Prostate gland (tissue), 2 donors: ENCODE measurements around the gene OR52A5. TPM values are rescaled to one million over a fixed set of nuclear protein-coding genes. Genes with fewer than 3 reads are reported as not detected.
"Not testable (repeated sequence)": the region's sequence is repeated elsewhere in the genome, so short reads cannot be mapped to it uniquely, and the experiment has no call there.

ENCODE experiments used
- DNase-seq: peaks from one replicate; pipeline ENCODE4 v3.0.0-alpha.2; 2019; ENCODE audit warnings: low spot score
- H3K27ac ChIP-seq, 2 donors: fragments of 200-600 bp; sonication (generic); 2 replicates each; pipeline ENCODE4 v1.5.1; 2017 to 2019
- H3K27me3 ChIP-seq: fragments of 200-600 bp; sonication (generic); replicated peaks from 2 replicates; pipeline ENCODE4 v1.5.1; 2019; ENCODE audit not compliant: insufficient read depth
- H3K36me3 ChIP-seq, 2 donors: fragments of 200-600 bp; sonication (generic); 1 replicate in 1 of 2; 2 replicates in 1 of 2; pipeline versions ENCODE4 v1.5.1 to v1.8.1; 2017 to 2019
- H3K4me1 ChIP-seq: fragments of 200-600 bp; sonication (generic); replicated peaks from 2 replicates; pipeline ENCODE4 v1.5.1; 2019
- H3K4me3 ChIP-seq, 2 donors: fragments of 200-600 bp; sonication (generic); 2 replicates each; pipeline ENCODE4 v1.5.1; 2017 to 2019
- H3K9me3 ChIP-seq: fragments of 200-600 bp; sonication (generic); 2 replicates; pipeline ENCODE4 v1.5.1; 2017
- CTCF ChIP-seq, 4 experiments: fragments of 200-600 bp in 2 of 4; fragments of 450-650 bp in 2 of 4; sonication (generic) in 2 of 4; IDR thresholded peaks; 1 replicate in 3 of 4; 2 replicates in 1 of 4; pipeline ENCODE4 v1.5.1; 2016 to 2019; ENCODE audit warnings: antibody characterized with exemption in 4 of 4, mild to moderate bottlenecking in 2 of 4, moderate library complexity in 2 of 4
- POLR2A ChIP-seq: fragments of 450-650 bp; IDR thresholded peaks from one replicate; pipeline ENCODE4 v1.6.1; 2016; ENCODE audit warnings: antibody characterized with exemption, mild to moderate bottlenecking
- POLR2AphosphoS5 ChIP-seq: sonication (generic); formaldehyde crosslinking; IDR thresholded peaks from one replicate; pipeline ENCODE4 v1.6.1; 2017; ENCODE audit warnings: antibody characterized with exemption
- WGBS: methylation state at CpG from one replicate; pipeline ENCODE4 v1.1.5; 2018; 5-methylcytosine and 5-hydroxymethylcytosine counted together
- intact Hi-C: fragments of 100-400 bp; cut with DNase I; formaldehyde crosslinking; loops from one replicate; pipeline ENCODE4 v1.14.2; 2022
- total RNA-seq, 2 donors: library from RNA; depleted of rRNA; stranded (reverse); fragments of >200 nt; gene quantifications; one replicate each; pipeline ENCODE4 v1.1.0, GENCODE V29; 2016

The OR52A5 gene
- total RNA-seq = not detected

DNA sequence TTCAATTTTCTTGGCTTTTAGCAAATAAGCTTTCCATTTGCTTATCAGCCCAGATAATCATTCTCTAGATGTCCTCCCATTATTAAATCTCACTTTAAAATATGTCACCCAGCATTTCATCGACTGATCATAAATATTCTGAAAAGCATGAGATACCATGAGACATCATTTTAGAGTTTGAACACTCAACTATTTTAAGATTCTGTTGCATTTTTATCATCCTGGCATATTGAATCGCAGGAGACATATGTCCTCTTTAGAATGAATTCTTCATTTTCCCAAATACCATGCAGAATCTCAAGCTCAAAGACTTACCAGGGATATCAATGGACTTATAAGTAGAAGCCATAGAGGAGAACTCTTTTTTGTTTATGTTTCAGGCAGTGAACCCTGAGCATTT lies at the start of gene OR52A5:
Gene OR52A5 (minus strand): TSS at position 361 of the 400 bp plus-strand sequence. CDS start 5,714 bp downstream, outside the sequence.
- no peaks in the 10 kb centered on the region for H3K9me3 ChIP-seq
- no peak within 1 kb of the TSS for H3K4me3 ChIP-seq
- H3K4me1 ChIP-seq = no peaks in the 10 kb centered on the region
- H3K27ac ChIP-seq = no peak within 1 kb of the TSS
- WGBS = 89% methylated on average over 2 of the region's 2 CpGs
- no peaks in the 10 kb centered on the region for H3K27me3 ChIP-seq
- DNase-seq = no peak
- H3K36me3 ChIP-seq = no peaks in the 10 kb centered on the region
- TF ChIP-seq CTCF (IDR thresholded peaks at IDR 0.05) = no peak
- no peak for TF ChIP-seq POLR2A
- TF ChIP-seq POLR2AphosphoS5 = no peak
- intact Hi-C loops = no loop called here

DNA sequence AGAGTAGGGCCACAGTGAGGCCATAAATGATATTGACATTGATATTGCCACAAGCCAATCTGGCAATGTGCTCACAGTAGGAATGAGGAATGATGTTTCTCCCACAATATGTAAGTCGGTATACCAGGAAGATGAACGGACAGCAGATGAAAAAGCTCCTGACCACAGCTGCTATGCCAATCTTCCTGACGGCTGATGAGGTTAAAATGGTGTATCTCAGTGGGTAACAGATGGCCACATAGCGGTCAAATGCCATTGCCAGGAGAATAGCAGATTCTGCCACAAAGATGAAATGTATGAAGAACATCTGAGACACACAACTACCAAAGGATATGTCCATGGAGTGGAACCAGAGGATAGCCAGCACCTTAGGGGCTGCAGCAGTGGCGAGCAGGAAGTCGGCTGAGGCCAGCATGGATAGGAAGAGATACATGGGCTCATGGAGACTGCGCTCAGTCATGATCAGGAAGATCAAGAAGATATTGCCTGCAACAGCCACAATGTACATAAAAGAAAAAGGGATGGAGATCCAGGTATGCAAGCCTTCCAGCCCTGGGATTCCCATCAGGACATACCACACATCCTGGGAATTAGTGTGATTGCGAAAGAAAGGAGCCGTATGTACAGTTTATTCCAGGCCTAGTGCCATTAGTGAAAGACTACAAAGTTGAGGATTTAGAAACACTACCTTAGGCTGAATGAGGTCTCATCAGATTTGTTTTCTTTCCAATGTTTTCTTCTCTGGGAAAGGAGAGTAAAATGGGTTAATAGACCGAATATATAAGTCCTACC lies 40.1 kb upstream of the OR52A5 start:
- H3K36me3 ChIP-seq = no peaks in the 10 kb centered on the region
- 81% methylated on average over 10 of the region's 10 CpGs for WGBS
- intact Hi-C loops = no loop called here
- H3K9me3 ChIP-seq = no peaks in the 10 kb centered on the region
- TF ChIP-seq CTCF (IDR thresholded peaks at IDR 0.05) (no peak), POLR2A (no peak), POLR2AphosphoS5 (no peak)
- no peak for DNase-seq
- H3K4me1 ChIP-seq = no peaks in the 10 kb centered on the region
- H3K4me3 ChIP-seq = no peak overlapping the region
- no peaks in the 10 kb centered on the region for H3K27me3 ChIP-seq
- no peak overlapping the region for H3K27ac ChIP-seq

GRCh38 chr11:5174934-5175333 lies 36.8 kb upstream of the OR52A5 start:
- intact Hi-C loops = no loop called here
- 97% methylated on average over 7 of the region's 7 CpGs for WGBS

DNA sequence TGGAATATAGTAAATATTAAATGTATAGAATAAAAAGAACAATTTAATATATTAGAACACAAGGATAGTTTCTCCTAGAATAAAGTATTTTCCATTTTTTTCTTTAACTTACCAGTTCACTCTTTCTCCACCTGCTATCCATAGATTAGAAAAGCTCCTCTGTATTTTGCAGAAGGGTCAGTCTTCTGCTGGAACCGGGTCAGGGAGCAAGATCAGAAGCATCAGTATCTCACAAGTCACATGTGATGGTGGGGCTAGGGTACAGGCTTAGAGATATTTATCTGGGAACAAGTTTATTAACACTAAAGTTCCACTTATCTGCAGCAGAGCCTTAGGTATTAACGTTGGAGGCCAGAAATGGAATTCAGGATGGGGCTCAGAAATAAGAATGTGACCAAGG lies 33.7 kb upstream of the OR52A5 start:
- Histone ChIP-seq H3K9me3 (no peaks in the 10 kb centered on the region), H3K27me3 (no peaks in the 10 kb centered on the region), H3K4me3 (no peak overlapping the region), H3K4me1 (no peaks in the 10 kb centered on the region), H3K27ac (no peak overlapping the region), H3K36me3 (no peaks in the 10 kb centered on the region)
- intact Hi-C loops = no loop called here
- TF ChIP-seq POLR2AphosphoS5 (no peak), POLR2A (no peak), CTCF (IDR thresholded peaks at IDR 0.05) (no peak)
- DNase-seq = no peak
- WGBS = 65% methylated on average over 2 of the region's 2 CpGs

More at GRCh38 chr11:5174934-5175333, 36.8 kb upstream of the OR52A5 start:
- no peak for TF ChIP-seq CTCF (IDR thresholded peaks at IDR 0.05)
- no peak for TF ChIP-seq POLR2AphosphoS5
- no peak for TF ChIP-seq POLR2A
- H3K27ac ChIP-seq = no peak overlapping the region
- no peaks in the 10 kb centered on the region for H3K4me1 ChIP-seq
- H3K4me3 ChIP-seq = no peak overlapping the region
- H3K9me3 ChIP-seq = no peaks in the 10 kb centered on the region
- no peaks in the 10 kb centered on the region for H3K27me3 ChIP-seq
- DNase-seq = no peak
- no peaks in the 10 kb centered on the region for H3K36me3 ChIP-seq

DNA sequence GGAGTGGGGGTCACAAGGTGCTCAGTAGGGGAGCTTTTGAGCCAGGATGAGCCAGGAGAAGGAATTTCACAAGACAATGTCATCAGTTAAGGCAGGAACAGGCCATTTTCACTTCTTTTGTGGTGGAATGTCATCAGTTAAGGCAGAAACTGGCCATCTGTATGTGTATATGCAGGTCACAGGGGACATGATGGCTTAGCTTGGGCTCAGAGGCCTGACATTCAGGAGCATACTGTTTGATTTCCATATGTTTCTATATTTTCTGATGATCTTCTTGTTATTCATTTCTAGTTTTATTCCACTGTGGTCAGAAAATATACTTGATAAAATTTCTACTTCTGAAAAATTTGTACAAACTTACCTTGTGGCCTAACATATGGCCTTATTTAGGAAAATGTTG lies 27.7 kb upstream of the OR52A5 start:
- intact Hi-C loops, H3K36me3 ChIP-seq, H3K9me3 ChIP-seq, H3K4me1 ChIP-seq, H3K4me3 ChIP-seq, DNase-seq, H3K27me3 ChIP-seq, H3K27ac ChIP-seq: not testable (repeated sequence)

- H3K4me1 ChIP-seq, H3K27ac ChIP-seq, H3K9me3 ChIP-seq, DNase-seq, intact Hi-C loops, H3K4me3 ChIP-seq, H3K27me3 ChIP-seq, H3K36me3 ChIP-seq: not testable (repeated sequence)
- WGBS = 76% methylated on average over 6 of the region's 6 CpGs
These were observed 26.7 kb upstream of the OR52A5 start for GRCh38 chr11:5164807-5165206.

- H3K36me3 ChIP-seq, H3K4me1 ChIP-seq, H3K27me3 ChIP-seq, H3K4me3 ChIP-seq, intact Hi-C loops, DNase-seq, H3K27ac ChIP-seq, H3K9me3 ChIP-seq: not testable (repeated sequence)
- WGBS = 60% methylated on average over 1 of the region's 1 CpG
These were observed 22.9 kb upstream of the OR52A5 start for GRCh38 chr11:5161045-5161444.

DNA sequence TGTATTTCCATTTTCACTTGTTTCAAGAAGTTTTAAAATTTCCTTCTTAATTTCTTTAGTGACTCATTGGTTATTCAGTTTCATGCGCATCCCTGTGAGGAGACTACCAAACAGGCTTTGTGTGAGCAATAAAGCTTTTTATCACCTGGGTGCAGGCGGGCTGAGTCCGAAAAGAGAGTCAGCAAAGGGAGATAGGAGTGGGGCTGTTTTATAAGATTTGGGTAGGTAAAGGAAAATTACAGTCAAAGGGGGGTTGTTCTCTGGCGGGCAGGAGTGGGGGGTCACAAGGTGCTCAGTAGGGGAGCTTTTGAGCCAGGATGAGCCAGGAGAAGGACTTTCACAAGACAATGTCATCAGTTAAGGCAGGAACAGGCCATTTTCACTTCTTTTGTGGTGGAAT lies 22.1 kb upstream of the OR52A5 start:
- H3K4me1 ChIP-seq, H3K36me3 ChIP-seq, H3K9me3 ChIP-seq, intact Hi-C loops, H3K27ac ChIP-seq, H3K27me3 ChIP-seq, DNase-seq, H3K4me3 ChIP-seq: not testable (repeated sequence)
- 85% methylated on average over 4 of the region's 4 CpGs for WGBS
